AG04449 (cell line): Measurements from ENCODE around the gene ADAMTS17.

Experiments used
- CTCF ChIA-PET: fragments of 350-600 bp; formaldehyde crosslinking; extraction: SDS; loops from one replicate; lab custom pipeline; 2021; ENCODE audit warnings: antibody characterized with exemption; lab: Yijun Ruan, JAX
- POLR2A ChIA-PET: fragments of 400-600, 350-600 bp; formaldehyde crosslinking; extraction: SDS; loops from one replicate; lab custom pipeline; 2020; ENCODE audit warnings: antibody characterized with exemption, inconsistent platforms; lab: Yijun Ruan, JAX
- DNase-seq: peaks from one replicate; pipeline ENCODE4 v3.0.0-alpha.2; 2010; ENCODE audit warnings: low read depth, low spot score
- H3K4me3 ChIP-seq: 2 replicates; pipeline ENCODE4 v1.5.1; 2011; ENCODE audit warnings: low read depth, mild to moderate bottlenecking, control low read depth, low read length
- CTCF ChIP-seq: IDR thresholded peaks from one replicate; pipeline ENCODE4 v1.5.1; 2011; ENCODE audit warnings: mild to moderate bottlenecking, moderate library complexity, low read length, control low read depth, inconsistent platforms; ENCODE audit not compliant: insufficient read depth; ENCODE audit errors: missing control alignments

ADAMTS17 gene

GRCh38 chr15:100001405-100001804, 340.4 kb downstream of the ADAMTS17 start:
- CTCF ChIA-PET, result no interaction called here
- H3K4me3 ChIP-seq, result no peak overlapping the region
- POLR2A ChIA-PET, result no interaction called here
- TF ChIP-seq CTCF, result no peak
- DNase-seq, result no peak

- no peak overlapping the region for H3K4me3 ChIP-seq
- POLR2A ChIA-PET, result no interaction called here
- TF ChIP-seq CTCF, result no peak
- no peak for DNase-seq
- CTCF ChIA-PET, result no interaction called here
Observed at GRCh38 chr15:99999282-100000070, 342.3 kb downstream of the ADAMTS17 start.

- ChIA-PET POLR2A (no interaction called here), CTCF (no interaction called here)
- H3K4me3 ChIP-seq, result no peak overlapping the region
- no peak for DNase-seq
- no peak for TF ChIP-seq CTCF
Observed at GRCh38 chr15:99998661-99999101, 343.1 kb downstream of the ADAMTS17 start.

- ChIA-PET CTCF (no interaction called here), POLR2A (no interaction called here)
- no peak for TF ChIP-seq CTCF
- DNase-seq, result no peak
- H3K4me3 ChIP-seq, result no peak overlapping the region
Observed at GRCh38 chr15:99997112-99997651, 344.6 kb downstream of the ADAMTS17 start.

- no peak for DNase-seq
- no peak overlapping the region for H3K4me3 ChIP-seq
- no peak for TF ChIP-seq CTCF
- ChIA-PET POLR2A (no interaction called here), CTCF (no interaction called here)
Observed at GRCh38 chr15:99996660-99997059, 345.1 kb downstream of the ADAMTS17 start.

GRCh38 chr15:99995543-99995942, 346.2 kb downstream of the ADAMTS17 start:
- H3K4me3 ChIP-seq, result no peak overlapping the region
- CTCF ChIA-PET, result no interaction called here
- TF ChIP-seq CTCF, result no peak
- POLR2A ChIA-PET, result no interaction called here
- no peak for DNase-seq
